RWPE2 (cell line): Measurements from ENCODE around the gene ATG16L1.

Source experiments
- ATAC-seq: fragments of 200-7000 bp; cut with Tn5 transposase; 3 replicates; pipeline ENCODE4 v1.9.1; 2021; ENCODE audit warnings: low read depth
- DNase-seq: peaks from one replicate; pipeline ENCODE4 v3.0.0-alpha.2; 2020; ENCODE audit warnings: low spot score
- H3K27ac ChIP-seq: fragments of 450-650 bp; 2 replicates; pipeline ENCODE4 v1.5.1; 2017; ENCODE audit warnings: mild to moderate bottlenecking; ENCODE audit not compliant: poor library complexity, severe bottlenecking
- H3K27me3 ChIP-seq: fragments of 250-450 bp; sonication (Bioruptor Pico); 2 replicates; pipeline ENCODE4 v1.5.1; 2021; ENCODE audit warnings: mild to moderate bottlenecking, moderate library complexity; ENCODE audit not compliant: insufficient read depth, poor library complexity, severe bottlenecking
- H3K36me3 ChIP-seq: fragments of 250-450 bp; sonication (Bioruptor Pico); 2 replicates; pipeline ENCODE4 v1.5.1; 2020; ENCODE audit warnings: low read depth, mild to moderate bottlenecking, moderate library complexity
- H3K4me1 ChIP-seq: fragments of 250-450 bp; sonication (Bioruptor Pico); 2 replicates; pipeline ENCODE4 v1.5.1; 2021; ENCODE audit warnings: mild to moderate bottlenecking, moderate library complexity; ENCODE audit not compliant: insufficient read depth, poor library complexity, severe bottlenecking
- H3K4me3 ChIP-seq: fragments of 250-450 bp; sonication (Bioruptor Pico); 2 replicates; pipeline ENCODE4 v1.5.1; 2021; ENCODE audit warnings: mild to moderate bottlenecking, moderate library complexity; ENCODE audit not compliant: severe bottlenecking
- H3K9me3 ChIP-seq: fragments of 250-450 bp; sonication (Bioruptor Pico); 2 replicates; pipeline ENCODE4 v1.5.1; 2021; ENCODE audit warnings: mild to moderate bottlenecking, moderate library complexity; ENCODE audit not compliant: severe bottlenecking
- TF ChIP-seq, protein P1 (sequence below): fragments of 450-650 bp; IDR thresholded peaks from one replicate; pipeline ENCODE4 v1.5.1; 2017; ENCODE audit warnings: mild to moderate bottlenecking, moderate library complexity; ENCODE audit not compliant: poor library complexity, severe bottlenecking

Gene ATG16L1

DNA sequence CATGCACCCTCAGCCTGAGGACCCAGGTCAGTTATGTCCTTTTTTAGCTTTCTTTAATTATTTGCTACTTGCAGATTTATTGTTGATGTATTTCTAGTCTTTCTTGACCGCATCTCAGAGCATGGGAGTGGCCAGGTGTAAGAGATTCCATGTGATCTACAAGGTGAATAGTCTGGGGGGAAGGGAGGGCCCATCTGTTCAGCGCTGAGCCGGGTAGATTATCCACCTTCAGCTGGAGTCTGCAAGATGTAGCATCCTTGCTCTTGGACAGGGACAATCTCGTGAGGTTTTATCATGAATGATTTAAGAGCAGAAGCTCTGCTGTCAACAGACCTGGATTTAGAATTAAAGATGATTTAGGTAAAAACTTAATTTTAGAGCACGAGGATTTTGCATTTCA lies 90.8 kb downstream of the ATG16L1 start:
- no peaks in the 10 kb centered on the region for H3K36me3 ChIP-seq
- no peak overlapping the region for H3K27ac ChIP-seq
- H3K27me3 ChIP-seq: no peaks in the 10 kb centered on the region
- TF ChIP-seq, protein P1, sequence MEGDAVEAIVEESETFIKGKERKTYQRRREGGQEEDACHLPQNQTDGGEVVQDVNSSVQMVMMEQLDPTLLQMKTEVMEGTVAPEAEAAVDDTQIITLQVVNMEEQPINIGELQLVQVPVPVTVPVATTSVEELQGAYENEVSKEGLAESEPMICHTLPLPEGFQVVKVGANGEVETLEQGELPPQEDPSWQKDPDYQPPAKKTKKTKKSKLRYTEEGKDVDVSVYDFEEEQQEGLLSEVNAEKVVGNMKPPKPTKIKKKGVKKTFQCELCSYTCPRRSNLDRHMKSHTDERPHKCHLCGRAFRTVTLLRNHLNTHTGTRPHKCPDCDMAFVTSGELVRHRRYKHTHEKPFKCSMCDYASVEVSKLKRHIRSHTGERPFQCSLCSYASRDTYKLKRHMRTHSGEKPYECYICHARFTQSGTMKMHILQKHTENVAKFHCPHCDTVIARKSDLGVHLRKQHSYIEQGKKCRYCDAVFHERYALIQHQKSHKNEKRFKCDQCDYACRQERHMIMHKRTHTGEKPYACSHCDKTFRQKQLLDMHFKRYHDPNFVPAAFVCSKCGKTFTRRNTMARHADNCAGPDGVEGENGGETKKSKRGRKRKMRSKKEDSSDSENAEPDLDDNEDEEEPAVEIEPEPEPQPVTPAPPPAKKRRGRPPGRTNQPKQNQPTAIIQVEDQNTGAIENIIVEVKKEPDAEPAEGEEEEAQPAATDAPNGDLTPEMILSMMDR: no peak
- no peak overlapping the region for H3K4me3 ChIP-seq
- H3K4me1 ChIP-seq: no peaks in the 10 kb centered on the region
- H3K9me3 ChIP-seq: no peaks in the 10 kb centered on the region
- DNase-seq (no peak), ATAC-seq (no peak)

DNA sequence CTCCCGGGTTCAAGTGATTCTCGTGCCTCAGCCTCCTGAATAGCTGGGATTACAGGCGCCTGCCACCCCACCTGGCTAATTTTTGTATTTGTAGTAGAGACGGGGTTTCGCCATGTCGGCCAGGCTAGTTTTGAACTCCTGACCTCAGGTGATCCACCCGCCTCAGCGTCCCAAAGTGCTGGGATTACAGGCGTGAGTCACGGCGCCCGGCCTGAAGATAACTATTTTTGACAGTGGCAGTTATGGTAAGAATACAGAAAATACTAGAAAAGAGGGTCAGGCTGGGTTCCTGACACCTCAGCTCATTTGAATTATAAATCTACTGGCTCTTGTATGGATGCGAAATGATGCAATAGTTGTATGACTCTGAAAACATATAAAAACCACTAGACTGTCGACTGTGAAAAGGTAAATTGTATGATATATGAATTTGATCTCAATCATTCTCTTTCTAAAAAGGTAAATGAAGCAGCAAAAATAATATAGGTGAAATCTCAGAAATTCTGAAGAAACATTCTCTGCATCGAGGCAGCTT lies 91.8 kb downstream of the ATG16L1 start:
- DNase-seq (no peak), ATAC-seq (no peak)
- Histone ChIP-seq H3K4me3 (no peak overlapping the region), H3K4me1 (no peaks in the 10 kb centered on the region), H3K27me3 (no peaks in the 10 kb centered on the region), H3K27ac (no peak overlapping the region), H3K36me3 (no peaks in the 10 kb centered on the region), H3K9me3 (no peaks in the 10 kb centered on the region)
- TF ChIP-seq, protein P1: no peak
